ENCODE data around the gene NUFIP2.

Gene NUFIP2

DNA sequence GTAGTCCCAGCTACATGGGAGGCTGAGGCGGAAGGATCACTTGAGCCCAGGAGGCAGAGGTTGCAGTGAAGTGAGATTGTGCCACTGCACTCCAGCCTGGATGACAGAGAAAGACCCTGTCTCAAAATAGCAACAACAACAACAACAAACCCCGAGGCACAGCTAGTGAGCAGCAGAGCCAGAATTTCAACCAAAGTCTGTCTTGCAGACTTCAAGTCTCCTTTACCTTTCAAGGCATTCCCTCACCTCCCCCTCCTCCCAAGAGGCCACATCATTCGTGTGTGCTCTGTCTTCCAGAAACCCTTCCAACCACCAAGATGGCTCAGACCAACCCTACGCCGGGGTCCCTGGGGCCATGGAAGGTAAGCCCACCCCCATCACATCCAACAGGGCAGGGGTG lies 45.1 kb downstream of the NUFIP2 start:
- Histone ChIP-seq H3K36me3 (no peaks in the 10 kb centered on the region), H3K9me3 (no peaks in the 10 kb centered on the region), H3K27me3 (no peaks in the 10 kb centered on the region), H3K4me3 (no peak overlapping the region), H3K4me1 (peaks cover 0 to 8% (median 0%) of the 10 kb centered on the region in 4 donors), H3K27ac (no peak overlapping the region)
- intact Hi-C loops (cut with DNase I; ENCODE audit: low total_unique reads) = no loop called here
- no peak for DNase-seq
- TF ChIP-seq, protein P1, sequence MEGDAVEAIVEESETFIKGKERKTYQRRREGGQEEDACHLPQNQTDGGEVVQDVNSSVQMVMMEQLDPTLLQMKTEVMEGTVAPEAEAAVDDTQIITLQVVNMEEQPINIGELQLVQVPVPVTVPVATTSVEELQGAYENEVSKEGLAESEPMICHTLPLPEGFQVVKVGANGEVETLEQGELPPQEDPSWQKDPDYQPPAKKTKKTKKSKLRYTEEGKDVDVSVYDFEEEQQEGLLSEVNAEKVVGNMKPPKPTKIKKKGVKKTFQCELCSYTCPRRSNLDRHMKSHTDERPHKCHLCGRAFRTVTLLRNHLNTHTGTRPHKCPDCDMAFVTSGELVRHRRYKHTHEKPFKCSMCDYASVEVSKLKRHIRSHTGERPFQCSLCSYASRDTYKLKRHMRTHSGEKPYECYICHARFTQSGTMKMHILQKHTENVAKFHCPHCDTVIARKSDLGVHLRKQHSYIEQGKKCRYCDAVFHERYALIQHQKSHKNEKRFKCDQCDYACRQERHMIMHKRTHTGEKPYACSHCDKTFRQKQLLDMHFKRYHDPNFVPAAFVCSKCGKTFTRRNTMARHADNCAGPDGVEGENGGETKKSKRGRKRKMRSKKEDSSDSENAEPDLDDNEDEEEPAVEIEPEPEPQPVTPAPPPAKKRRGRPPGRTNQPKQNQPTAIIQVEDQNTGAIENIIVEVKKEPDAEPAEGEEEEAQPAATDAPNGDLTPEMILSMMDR (IDR thresholded peaks at IDR 0.05) = no peak

DNA sequence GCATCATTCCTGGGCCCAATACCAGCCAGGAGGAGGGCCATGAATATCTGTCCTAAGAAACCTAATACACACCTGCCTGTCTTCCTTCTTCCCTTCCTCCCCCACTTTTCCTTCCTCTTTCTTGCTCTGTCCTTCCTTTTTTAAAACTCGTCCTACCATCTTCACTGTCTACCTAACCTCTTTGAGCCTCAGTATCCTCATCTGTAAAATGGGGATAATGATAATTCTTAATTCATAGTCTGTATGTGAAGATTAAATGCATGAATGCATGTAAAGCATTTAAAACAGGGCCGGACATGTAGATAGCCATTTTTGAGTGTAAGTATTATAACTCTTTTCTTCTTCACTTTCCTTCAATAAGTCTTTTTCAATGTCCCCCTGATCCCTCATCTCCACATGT lies 46.7 kb downstream of the NUFIP2 start:
- no peak overlapping the region for H3K4me3 ChIP-seq
- TF ChIP-seq, protein P1 (IDR thresholded peaks at IDR 0.05) = no peak
- H3K36me3 ChIP-seq = no peaks in the 10 kb centered on the region
- H3K27me3 ChIP-seq = no peaks in the 10 kb centered on the region
- no peak for DNase-seq
- intact Hi-C loops (cut with DNase I; ENCODE audit: low total_unique reads) = no loop called here
- H3K9me3 ChIP-seq = no peaks in the 10 kb centered on the region
- no peak overlapping the region for H3K27ac ChIP-seq
- peaks cover 0 to 4% (median 0%) of the 10 kb centered on the region in 4 donors for H3K4me1 ChIP-seq

DNA sequence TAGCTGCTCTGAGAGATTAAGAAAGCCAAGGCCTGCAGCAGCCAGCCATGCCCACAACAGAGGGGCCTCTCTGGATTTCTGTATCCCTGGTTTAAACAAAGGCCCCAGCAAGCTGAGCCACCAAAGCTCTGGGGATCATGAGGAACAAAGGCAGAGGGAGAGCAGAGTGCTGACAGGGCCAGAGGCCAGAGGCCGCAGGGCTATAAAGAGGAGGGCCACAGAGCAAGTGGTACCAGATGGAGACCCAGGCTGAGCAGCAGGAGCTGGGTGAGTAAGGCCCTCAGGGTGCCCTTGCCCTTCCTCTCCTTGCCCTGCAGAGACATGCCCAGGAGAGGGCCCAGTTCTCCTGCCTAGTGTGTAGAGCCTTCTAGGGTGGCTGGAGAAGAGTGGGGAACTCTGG lies 47.3 kb downstream of the NUFIP2 start, which contains the start of gene CRYBA1:
Gene CRYBA1 (plus strand): TSS at position 232 of the 400 bp plus-strand sequence. CDS start 5 bp downstream, at position 237.
- no peak for DNase-seq
- H3K27me3 ChIP-seq = no peaks in the 10 kb centered on the region
- intact Hi-C loops (cut with DNase I; ENCODE audit: low total_unique reads) = no loop called here
- H3K9me3 ChIP-seq = no peaks in the 10 kb centered on the region
- no peak within 1 kb of the TSS for H3K27ac ChIP-seq
- TF ChIP-seq, protein P1 (IDR thresholded peaks at IDR 0.05) = no peak
- H3K36me3 ChIP-seq = no peaks in the 10 kb centered on the region
- H3K4me1 ChIP-seq = peaks cover 0 to 1% (median 0%) of the 10 kb centered on the region in 4 donors
- no peak within 1 kb of the TSS for H3K4me3 ChIP-seq

DNA sequence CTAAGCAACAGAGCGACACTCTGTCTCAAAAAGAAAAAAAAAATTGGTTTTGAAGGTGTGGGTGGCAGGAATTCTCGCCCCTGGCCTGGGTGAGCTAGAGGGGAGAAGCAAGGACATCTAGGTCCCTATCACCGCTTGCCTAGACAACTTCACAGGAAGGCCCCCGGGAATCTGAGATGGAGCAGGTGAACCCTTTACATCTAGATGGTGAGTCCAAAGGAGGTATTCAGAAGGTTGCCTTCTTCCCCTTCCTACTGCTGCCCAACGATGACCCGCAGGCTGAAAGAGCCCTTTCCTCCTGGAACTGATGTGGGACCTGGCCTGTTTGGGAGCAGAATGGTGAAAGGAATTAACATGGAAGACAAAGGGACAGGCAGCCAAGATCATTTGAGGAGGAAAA lies 48.5 kb downstream of the NUFIP2 start:
- TF ChIP-seq, protein P1 (IDR thresholded peaks at IDR 0.05) = no peak
- peaks cover 0 to 13% (median 10%) of the 10 kb centered on the region in 4 donors for H3K4me1 ChIP-seq
- no peaks in the 10 kb centered on the region for H3K36me3 ChIP-seq
- intact Hi-C loops (cut with DNase I; ENCODE audit: low total_unique reads) = no loop called here
- no peak overlapping the region for H3K27ac ChIP-seq
- no peak overlapping the region for H3K4me3 ChIP-seq
- H3K9me3 ChIP-seq = no peaks in the 10 kb centered on the region
- no peaks in the 10 kb centered on the region for H3K27me3 ChIP-seq
- no peak for DNase-seq

DNA sequence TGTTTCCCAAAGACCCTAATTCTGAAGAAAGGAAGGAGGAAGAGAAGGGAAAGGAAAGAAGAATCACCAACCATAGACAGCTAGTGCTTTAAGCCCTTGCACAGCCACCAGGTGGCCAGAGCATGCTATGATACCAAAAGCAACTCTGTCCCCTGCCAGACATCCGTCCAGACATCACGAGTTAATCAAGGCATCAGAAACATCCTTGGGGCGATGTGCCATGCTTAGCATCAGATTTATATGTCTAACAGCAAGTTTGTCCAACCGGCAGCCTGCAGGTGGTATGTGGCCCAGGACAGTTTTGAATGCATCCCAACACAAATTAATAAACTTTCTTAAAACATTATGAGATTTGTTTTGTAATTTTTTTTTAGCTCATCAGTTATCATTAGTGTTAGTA lies 50.2 kb downstream of the NUFIP2 start:
- TF ChIP-seq, protein P1 (IDR thresholded peaks at IDR 0.05) = no peak
- H3K4me1 ChIP-seq = peaks cover 0 to 16% (median 12%) of the 10 kb centered on the region in 4 donors
- DNase-seq = no peak
- H3K4me3 ChIP-seq = no peak overlapping the region
- intact Hi-C loops (cut with DNase I; ENCODE audit: low total_unique reads) = no loop called here
- H3K27me3 ChIP-seq = no peaks in the 10 kb centered on the region
- H3K9me3 ChIP-seq = no peaks in the 10 kb centered on the region
- no peak overlapping the region for H3K27ac ChIP-seq
- H3K36me3 ChIP-seq = no peaks in the 10 kb centered on the region

DNA sequence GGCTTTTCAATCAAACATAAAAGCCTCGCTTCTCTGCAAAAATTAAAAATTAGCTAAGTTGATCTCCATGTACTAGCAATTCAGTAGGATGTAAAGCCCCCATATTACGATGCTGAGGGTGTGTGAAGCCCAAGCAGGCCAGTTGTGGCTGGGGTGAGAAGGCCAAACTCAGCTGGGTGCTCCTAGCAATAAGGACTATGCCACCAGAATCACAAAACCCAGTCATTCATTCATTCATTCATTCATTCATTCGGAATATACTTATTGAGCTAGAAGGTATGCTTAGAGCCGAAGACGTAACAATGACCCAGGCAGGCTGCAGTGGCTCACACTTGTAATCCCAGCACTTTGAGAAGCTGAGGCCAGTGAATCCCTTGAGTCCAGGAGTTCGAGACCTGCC lies 51.2 kb downstream of the NUFIP2 start:
- no peak for DNase-seq
- H3K4me1 ChIP-seq = peaks cover 0 to 16% (median 12%) of the 10 kb centered on the region in 4 donors
- H3K27me3 ChIP-seq = no peaks in the 10 kb centered on the region
- TF ChIP-seq, protein P1 (IDR thresholded peaks at IDR 0.05) = no peak
- intact Hi-C loops (cut with DNase I; ENCODE audit: low total_unique reads) = no loop called here
- H3K36me3 ChIP-seq = no peaks in the 10 kb centered on the region
- no peak overlapping the region for H3K27ac ChIP-seq
- H3K4me3 ChIP-seq = no peak overlapping the region
- H3K9me3 ChIP-seq = no peaks in the 10 kb centered on the region
